Measurements from ENCODE around the gene BAIAP2L1.
"Not testable (repeated sequence)": the region's sequence is repeated elsewhere in the genome, so short reads cannot be mapped to it uniquely, and the experiment has no call there.

BAIAP2L1 gene

DNA sequence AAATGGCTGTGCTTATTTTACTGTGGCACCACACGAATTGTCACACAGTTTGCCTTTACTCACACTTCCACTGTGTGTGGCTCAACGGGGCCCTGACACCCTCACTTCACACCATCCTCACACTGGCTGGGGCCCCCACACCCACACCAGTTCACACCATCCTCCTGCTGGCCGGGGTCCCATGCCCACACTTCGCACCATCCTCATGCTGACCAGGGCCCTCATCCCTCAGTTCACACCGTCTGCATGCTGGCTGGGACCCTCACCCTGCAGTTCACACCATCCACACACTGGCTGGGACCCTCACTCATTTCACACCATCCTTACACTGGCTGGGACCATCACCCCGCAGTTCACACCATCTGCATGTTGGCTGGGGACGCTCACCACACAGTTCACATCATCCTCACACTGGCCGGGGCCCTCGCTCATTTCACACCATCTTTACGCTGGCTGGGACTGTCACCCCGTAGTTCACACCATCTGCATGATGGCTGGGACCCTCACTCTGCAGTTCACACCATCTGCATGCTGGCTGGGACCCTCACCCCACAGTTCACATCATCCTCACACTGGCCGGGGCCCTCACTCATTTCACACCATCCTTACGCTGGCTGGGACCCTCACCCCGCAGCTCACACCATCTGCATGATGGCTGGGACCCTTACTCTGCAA is 83.4 kb downstream of the BAIAP2L1 start:
- DNase-seq = no peak

DNA sequence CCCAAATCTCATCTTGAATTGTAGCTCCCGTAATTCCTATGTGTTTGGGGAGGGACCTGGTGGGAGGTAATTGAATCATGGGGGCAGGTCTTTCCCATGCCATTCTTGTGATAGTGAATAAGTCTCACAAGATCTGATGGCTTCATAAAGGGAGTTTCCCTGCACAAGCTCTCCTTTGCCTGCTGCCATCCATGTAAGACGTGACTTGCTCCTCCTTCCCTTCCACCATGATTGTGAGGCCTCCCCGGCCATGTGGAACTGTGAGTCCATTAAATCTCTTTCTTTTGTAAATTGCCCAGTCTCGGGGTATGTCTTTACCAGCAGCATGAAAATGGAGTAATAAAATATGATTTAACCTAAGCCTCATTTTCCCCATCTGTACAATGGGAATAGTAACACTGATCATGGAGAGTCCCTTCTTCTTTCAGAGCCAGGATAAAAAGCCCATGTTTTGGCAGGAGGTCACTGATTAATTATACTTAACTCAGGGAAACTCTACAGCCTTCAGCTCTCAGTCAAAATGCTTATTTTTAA is 84.8 kb downstream of the BAIAP2L1 start:
- DNase-seq = not testable (repeated sequence)

DNA sequence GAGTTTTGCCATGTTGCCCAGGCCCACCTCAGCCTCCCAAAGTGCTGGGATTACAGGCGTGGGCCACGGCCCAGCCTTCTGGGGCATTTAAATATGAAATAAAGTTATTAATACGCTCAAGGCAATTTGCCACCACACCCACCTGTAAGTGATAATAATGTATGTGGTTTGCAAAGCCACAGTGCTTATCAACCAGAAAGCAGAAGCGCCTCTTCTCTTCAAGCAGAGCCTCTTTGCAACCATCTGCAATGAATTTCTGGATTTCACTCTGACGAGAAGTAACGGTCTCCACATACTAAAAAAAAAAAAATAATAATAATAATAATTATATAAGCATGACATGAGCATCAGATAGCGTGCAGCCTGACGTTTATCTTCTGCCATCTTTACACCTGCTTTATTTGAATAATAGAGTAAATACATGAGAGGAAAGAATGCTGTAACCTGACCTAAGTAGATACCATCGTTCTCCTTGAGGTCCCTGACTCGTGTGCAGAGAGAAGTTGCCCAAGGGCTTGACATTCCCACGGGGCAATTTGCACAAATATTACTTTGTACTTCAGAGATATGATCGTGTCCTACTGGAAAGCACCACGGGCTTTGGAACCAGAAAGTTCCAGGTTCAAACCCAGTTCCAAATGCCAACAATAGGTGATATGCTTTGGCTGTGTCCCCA is 85.4 kb downstream of the BAIAP2L1 start:
- no peak for DNase-seq

DNA sequence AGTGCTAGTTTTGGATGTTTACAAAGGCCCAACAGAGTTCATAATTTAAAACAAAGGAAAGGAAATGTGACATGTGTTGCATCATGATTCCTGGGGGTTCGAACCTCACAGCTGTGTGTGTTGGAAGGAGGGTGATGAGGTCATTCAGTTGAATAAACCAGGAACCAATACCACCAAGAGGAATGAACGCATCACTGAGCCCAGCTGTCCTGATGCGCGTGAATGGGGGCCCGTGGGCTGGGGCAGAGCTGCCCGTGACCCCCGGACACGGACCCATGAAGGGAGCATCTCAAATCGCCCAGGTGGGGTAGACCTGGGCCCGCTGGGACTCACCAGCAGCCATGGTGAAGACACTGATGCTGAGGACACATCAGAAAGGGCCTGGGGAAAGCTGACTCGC is 86.4 kb downstream of the BAIAP2L1 start:
- no peak for DNase-seq

DNA sequence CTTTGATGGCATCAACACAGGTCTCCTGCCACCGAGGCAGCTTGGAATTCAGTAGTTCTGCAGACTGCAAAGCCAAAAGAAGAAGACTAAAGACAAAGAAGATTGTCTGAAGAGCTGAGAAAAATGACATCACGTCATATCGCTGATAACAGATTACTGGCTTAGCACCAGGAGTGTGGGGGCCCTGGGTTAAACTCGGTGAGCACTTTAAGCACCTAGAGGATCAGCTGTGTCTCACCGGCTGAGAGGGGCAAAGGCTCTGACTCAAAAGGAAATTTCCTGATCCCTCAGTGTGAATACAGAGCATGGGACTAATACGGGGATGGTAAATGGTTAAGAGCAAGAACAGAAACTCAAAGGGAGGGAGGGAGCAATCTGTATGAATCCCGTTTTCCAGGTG is 88.7 kb downstream of the BAIAP2L1 start:
- no peak for DNase-seq

DNA sequence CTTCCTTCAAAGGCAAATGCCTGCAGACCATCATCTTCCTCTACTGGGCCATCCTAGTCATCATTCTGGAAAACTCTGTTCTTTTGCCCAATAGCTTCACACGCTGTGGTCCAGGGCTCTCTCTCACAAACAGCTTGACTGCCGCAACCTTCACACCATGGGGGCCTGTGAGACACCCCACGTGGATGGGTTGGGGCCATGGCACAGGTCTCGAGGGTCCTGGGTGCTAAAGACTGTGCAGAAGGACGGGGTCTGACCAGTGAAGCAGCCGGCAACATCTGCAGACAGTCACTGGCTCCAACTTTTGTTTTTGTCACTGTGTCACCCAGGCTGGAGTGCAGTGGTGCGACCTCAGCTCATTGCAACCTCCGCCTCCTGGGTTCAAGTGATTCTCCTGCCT is 91.3 kb downstream of the BAIAP2L1 start:
- DNase-seq = no peak

DNA sequence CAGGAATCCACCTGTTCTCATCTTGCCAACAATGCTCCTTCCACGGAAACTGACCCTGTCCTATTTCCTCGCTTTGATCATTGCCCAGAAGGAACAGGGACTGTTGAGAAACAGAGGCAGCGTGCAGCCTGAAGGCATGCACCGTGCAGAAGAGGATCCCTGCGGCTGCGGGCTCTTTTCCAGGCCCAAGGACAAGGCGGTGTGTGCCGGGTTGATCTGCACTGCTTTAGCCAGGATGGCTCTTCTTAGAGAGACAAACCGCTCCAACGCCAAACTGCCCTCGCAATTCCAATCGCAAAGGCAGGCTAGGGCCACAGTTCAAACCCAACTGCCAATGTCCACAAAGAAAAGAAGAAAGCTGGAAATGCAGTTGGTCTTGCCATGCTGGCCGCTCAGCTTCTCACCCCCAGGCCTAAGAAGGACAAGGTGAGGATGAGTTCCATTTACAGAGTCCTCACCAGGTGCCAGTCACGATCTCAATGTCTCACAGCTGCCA is 92.9 kb downstream of the BAIAP2L1 start:
- DNase-seq = no peak

DNA sequence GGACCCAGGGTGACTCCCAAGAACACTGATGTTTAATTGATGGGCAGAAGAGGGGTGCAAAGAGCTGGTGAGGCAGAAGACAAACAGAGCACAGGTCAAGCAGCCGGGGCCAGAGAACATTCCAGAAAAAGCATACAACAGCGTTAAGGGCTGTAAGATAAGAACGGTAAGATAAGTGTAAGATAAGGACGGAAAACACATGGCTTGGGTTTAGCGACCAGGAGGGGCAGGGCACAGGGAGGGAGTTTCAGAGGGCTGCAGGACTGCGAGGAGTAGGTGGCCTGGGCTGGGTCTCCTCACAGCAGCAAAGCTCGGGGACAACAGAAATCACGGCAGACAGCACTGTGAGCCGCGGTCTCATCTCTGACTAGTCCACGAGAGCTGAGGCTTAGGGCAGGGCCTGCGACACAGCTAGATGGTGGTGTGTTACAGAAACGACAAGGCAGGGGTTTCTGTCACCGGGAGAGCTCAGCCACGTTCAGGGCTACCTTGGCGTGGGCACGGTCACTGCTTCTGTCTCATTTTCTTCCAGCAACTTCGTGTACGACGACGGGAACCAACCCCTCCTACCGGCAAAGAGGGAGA is 94.8 kb downstream of the BAIAP2L1 start:
- DNase-seq = no peak

DNA sequence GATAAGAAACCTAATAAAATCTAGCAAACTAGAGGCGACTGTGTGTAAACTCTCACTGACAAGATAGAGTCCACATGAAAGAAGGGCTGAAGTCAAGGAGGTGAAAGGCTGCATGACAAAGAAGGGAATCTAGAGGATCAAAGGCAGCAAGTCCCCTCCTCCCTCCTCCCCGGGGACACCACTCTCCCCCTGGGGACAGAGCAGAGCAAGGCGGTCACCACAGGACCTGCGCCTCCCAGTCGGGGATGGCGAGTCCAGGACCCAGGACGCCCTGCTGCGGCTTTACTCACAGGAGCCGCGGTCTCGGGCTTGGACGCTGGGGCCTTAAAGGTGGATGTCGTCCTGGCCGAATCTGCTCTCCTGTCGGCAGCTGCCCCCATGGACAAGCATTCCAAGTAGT is 97.0 kb downstream of the BAIAP2L1 start:
- DNase-seq = no peak

DNA sequence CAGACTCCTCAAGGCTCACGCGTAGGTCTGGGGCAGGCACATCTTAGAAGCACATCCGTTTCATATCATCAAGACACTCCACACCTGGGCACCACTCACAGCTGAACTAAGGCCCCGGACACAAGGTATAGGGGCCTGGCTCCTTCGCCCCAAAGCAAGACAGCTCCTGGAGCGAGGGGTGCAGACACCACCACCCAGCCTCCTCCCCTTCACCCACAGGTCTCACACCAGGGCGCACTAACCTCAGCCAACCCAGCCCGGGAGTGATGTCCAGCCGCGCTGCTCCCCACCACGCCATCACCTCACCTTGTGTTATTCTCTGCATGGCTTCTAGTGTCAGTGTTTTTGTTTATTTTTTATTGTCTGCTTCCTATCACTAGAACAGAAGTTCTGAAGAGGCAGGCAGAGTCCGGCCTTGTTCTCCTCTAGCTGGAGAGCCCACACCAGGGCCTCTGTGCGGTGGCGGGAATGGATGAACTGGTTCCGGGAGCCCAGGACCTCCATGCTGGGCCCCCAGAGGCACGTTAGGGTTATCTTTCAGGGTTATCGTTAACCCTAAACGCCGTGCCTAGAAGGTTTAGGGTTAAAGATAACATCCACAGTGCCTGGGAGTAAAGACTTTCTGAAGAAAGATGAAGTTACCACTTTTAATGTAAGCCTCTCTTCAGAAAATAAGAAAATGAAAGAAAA is 97.6 kb downstream of the BAIAP2L1 start:
- DNase-seq = no peak

DNA sequence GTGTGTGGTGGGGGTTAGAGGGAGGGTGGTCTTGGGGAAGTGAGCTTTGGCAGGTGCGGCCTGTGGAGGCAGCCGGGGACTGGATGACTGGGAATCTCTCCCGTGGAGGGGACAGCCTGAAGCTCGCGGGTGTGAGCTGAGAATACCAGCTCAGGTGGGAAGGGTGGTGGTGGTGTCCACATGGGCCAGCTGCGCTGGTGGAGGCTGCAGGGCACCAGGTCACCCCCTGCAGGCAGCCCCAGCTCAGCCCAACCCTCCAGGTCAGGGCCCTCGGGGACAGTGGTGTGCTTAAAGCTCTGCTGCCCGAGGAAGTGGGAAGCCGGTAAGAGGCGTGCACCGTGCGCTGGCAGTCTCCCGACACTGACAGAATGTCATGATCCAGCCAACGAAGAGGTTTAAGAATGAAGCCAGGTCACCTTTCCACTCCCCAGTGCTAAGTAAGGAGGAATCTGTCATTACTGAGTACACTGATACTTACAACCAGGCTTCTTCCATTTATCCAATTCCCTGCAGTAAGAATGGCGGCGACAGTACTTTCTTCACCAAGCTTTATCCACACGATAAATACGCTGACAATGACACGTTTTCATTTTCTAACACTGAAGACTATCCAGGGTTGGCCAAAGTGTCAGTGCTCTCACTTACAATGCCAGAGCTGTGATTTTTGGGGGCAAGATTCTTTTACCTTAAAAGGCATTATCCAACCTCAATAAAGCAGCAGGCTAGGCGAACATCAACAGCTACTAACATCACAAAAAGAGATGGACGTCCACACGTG is 99.0 kb downstream of the BAIAP2L1 start:
- no peak for DNase-seq

DNA sequence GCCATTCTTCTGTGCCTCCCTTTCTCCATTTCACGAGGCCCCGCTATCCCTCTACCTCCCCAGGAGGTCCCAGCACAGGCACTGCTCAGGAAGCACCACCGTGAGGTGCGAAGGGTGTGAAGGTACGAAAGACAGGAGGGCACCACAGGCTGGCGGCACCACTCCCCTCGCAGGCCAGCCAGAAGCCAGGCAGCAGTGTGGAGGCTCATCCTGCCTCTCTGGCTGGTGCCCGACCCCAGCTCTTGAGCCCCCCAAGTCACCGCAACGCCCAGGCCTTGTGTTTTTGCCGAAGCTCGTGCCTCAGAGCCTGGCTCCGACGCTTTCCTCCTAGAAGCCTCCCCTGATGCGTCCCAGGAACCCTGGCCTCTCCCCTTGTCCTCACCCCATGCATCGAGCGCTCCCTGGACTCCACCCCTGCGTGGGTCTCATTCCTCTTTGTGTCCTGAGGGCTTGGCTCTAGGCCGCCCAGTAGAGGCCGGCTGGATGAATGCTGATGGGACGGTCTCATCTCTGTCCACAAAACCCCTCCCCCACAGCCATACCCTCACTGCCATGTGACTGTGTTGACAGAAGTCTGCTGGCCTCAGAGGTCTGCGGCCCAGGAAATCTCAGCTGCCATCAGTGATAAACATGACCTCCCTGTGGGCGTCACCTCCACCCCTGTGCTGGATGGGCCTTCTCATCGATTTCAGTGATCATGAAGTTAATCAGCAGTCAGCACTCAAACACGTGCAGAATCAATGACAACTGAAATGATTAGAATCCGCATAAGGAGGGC is 100.1 kb downstream of the BAIAP2L1 start:
- DNase-seq = no peak

DNA sequence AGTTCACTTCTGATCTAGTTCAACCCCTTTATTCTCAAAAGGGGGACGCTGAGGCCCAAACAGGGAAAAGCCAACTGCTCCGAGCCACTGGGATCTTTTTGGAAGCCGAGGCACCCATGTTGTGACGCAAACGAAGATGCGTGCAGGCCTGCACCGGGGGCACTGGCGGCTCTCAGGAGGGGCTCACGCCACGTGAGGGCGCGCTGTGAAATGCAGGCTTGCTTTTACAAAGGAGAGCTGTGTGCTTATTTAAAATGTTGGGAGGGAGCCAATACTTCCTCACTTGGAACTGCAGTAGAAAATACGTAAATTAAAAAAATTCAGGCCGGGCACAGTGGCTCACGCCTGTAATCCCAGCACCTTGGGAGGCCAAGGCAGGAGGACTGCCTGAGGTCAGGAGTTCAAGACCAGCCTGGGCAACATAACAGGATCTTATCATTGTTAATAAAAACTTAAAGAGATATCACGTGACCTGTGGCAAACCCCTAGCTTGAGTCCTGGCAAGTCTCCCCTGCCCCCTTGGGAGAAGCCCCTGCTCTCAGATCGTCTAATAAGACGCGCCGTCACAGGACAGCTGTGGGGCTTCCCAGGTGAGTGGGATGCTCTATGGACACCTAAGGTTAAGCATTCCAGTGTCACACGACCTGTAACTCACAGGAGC is 103.1 kb downstream of the BAIAP2L1 start:
- no peak for DNase-seq

DNA sequence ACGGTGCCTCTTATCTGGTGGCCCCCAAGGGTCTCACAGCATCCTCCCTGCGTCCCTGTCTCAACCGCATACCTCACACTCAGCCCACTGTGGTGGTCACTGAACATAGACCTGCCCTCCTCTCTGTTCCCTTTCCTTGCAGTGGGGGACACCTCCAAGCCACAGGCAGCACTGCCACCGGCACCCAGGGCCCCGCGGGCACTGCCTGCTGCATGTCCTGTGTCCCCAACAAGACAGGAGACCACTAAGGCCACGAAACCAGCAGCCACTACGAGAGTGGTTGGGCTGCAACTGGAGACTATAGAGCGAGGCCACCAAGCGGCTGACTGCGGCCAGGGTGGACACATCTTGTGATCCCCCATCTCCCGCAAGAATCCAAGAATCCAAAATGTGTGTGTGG is 104.1 kb downstream of the BAIAP2L1 start:
- DNase-seq = no peak

DNA sequence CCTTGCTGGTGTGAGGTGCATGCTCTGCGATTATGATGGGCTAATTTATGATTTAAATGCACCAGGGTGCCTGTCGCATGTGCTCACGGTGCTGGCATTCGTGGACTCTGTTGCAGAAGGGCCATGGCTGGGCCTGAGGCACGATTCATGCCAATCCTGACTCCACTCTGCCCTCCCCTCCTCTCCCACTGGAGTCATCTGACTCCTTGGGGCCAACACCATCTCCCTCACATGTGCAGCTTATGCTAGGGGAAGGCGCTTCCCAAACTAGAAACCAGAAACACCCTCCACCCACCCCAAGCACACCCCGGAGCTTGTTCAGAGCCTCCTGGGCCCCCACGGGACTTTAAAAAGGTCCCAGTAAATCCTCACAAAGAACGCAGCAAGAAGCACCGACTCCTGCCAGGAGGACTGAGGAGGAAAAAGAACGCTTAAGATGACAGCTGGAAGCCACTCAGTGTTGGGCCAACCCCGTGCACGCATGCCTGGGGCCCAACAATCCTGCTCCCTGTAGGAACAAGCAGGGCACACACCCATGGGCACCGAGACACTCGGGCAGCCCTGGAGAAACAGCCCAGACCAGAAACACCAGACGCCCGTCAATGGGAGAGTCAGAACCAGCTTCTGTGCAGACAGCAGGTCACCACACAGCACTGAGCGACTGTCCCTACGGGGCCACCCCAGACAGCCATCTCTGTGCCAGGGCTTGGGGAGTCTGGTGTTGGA is 105.3 kb downstream of the BAIAP2L1 start:
- no peak for DNase-seq

DNA sequence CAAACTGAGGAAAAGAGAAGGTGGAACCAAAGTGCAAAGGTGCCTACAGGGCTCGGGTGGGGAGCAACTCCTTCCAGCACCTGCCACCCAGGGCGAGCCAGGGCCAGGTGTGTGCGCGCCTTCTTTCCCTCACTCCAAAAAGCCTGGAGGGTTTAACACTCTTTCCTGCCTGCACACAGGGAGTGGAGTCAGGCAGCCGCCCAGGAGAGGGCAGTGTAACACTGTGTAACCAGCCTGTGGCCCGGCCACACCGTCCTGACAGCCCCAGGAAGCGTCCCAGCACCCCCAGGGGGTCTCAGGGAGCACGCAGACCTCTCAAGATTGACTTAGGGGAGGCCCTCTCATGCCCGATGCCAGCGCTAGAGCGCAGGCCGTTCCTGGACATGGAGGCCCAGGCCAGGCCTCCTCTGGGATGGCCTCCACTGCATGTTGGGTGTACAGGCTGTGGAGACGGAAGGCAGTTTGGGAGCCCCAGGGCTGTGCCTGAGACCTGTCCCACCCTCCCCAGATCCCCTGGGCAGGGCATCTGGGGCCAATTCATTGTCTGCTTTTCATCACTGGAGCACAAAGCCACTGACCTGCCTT is 106.0 kb downstream of the BAIAP2L1 start:
- DNase-seq = no peak

DNA sequence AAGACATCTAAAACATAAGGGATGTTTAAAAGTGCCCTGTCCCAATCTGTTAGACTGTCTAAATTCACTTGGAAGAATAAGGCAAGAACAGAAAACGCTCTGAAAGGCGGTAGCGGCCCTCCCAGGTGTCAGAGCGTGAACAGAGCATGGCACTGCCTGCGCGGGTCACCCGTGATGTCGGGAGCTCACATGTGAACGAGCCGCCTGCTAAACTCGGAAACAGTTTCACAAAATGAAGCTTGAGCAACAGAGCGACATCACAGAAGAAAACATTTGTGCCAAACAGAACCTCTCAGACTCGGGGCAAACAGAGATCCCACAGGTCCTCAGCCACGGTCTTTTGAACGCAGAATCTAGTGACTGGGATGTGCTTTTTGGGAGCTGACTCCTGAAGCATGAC is 106.6 kb downstream of the BAIAP2L1 start:
- DNase-seq = no peak

DNA sequence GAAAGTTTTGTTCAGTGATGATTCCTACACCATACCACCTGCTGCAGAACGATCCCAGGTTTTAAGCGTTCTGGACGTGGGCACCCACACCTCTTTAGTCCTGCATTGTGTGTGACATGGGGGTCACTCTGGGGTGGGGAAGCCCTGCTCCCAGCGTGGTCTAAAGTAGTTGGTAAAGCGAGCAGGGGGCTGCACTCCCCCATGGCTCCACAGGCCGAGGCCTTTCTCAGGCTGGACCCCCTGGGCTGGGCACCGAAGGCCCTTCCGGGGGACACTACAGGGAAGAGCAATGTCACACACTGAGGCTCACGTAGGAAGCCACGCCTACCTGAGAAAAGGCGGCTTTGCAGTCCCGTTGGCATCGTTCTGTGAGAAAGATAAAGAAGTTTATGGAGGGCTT is 107.1 kb downstream of the BAIAP2L1 start:
- DNase-seq = no peak

DNA sequence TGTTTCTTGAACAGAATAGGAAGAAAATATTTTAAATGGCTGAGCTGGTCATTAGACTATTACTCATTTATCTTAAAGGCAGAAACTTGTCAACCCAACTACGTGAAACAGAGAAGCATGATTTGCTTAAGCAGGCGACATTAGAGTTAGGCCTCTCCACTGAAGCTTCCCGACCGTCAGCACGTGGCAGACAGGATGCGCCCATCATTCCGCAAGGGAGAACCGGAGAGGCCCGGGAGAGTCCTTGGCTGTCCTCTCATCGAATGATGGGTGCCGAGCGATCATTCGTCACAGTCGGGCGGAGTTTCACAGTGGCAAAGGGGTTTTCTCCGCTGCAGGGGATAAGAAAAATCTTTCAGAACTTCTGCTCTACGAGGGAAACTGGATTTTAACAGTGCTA is 107.6 kb downstream of the BAIAP2L1 start:
- no peak for DNase-seq

DNA sequence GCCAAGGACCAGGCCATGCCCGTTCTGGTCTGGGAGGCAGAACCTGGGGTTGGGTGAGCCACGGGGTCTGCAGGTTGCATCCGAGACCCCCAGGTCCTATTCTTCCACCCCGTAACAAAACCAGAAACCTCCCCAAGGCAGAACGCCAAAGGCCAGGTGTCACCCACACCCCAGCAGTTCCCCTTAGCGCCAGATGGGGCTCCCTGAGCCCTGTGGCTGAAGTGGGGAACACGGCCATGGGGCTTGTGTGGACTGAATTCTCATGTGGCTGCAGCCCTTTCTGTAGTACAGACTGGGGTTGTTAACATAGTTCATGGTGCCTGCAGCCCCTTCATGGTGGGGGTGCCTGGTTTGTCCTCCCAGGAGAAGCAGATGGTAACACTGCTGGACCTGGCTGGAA is 109.2 kb downstream of the BAIAP2L1 start:
- DNase-seq = no peak

Data from CD4-positive, alpha-beta T cell treated with Interleukin-17A for 1 hour (primary cell).